Stimulated activated CD8-positive, alpha-beta memory T cell treated with anti-CD3 and anti-CD28 coated beads, Interleukin-7, amount 100 ng/mL, for 4 hours (primary cell): Measurements from ENCODE around the gene EPHA4.

ENCODE experiments used
- DNase-seq, 2 donors: peaks; one replicate each; pipeline ENCODE4 v3.0.0-alpha.2; 2020; ENCODE audit warnings: low read depth in 2 of 2

EPHA4 gene

GRCh38 chr2:221442128-221442527, 130.0 kb downstream of the EPHA4 start:
- no peak for DNase-seq

GRCh38 chr2:221439761-221440479, 132.2 kb downstream of the EPHA4 start:
- DNase-seq: no peak

GRCh38 chr2:221437056-221437455, 135.0 kb downstream of the EPHA4 start:
- no peak for DNase-seq

GRCh38 chr2:221435171-221435570, 136.9 kb downstream of the EPHA4 start:
- no peak for DNase-seq

GRCh38 chr2:221434142-221434541, 138.0 kb downstream of the EPHA4 start:
- no peak for DNase-seq

- DNase-seq: no peak
Observed at GRCh38 chr2:221431477-221431876, 140.6 kb downstream of the EPHA4 start.

GRCh38 chr2:221429741-221430491, 142.2 kb downstream of the EPHA4 start:
- DNase-seq: no peak

GRCh38 chr2:221428896-221429295, 143.2 kb downstream of the EPHA4 start:
- no peak for DNase-seq

GRCh38 chr2:221426929-221427328, 145.2 kb downstream of the EPHA4 start:
- no peak for DNase-seq

- DNase-seq: no peak
Observed at GRCh38 chr2:221425891-221426290, 146.2 kb downstream of the EPHA4 start.

- no peak for DNase-seq
Observed at GRCh38 chr2:221425353-221425752, 146.8 kb downstream of the EPHA4 start.

GRCh38 chr2:221423210-221423804, 148.8 kb downstream of the EPHA4 start:
- no peak for DNase-seq

GRCh38 chr2:221422516-221423209, 149.4 kb downstream of the EPHA4 start:
- DNase-seq: no peak

GRCh38 chr2:221420245-221420644, 151.9 kb downstream of the EPHA4 start:
- no peak for DNase-seq

- no peak for DNase-seq
Observed at GRCh38 chr2:221415789-221416188, 156.3 kb downstream of the EPHA4 start.

GRCh38 chr2:221412978-221413377, 159.1 kb downstream of the EPHA4 start:
- DNase-seq: no peak

GRCh38 chr2:221410487-221410886, 161.6 kb downstream of the EPHA4 start:
- DNase-seq: no peak

- no peak for DNase-seq
Observed at GRCh38 chr2:221407765-221408164, 164.3 kb downstream of the EPHA4 start.

- no peak for DNase-seq
Observed at GRCh38 chr2:221405521-221405920, 166.6 kb downstream of the EPHA4 start.

GRCh38 chr2:221402072-221402471, 170.0 kb downstream of the EPHA4 start:
- no peak for DNase-seq

- DNase-seq: no peak
Observed at GRCh38 chr2:221400411-221400810, 171.7 kb downstream of the EPHA4 start.

- no peak for DNase-seq
Observed at GRCh38 chr2:221399183-221399582, 172.9 kb downstream of the EPHA4 start.
